GM12865 (cell line): ENCODE measurements around the gene SLC25A27.

Source experiments
- DNase-seq: peaks from one replicate; pipeline ENCODE4 v3.0.0; 2010; ENCODE audit warnings: low read depth
- H3K4me3 ChIP-seq: 2 replicates; pipeline ENCODE4 v1.5.1; 2011; ENCODE audit warnings: mild to moderate bottlenecking, low read depth, low read length, control low read depth
- CTCF ChIP-seq: IDR thresholded peaks from 2 replicates; pipeline ENCODE4 v1.5.1; 2011; ENCODE audit warnings: low read length, control low read depth, low read depth, inconsistent platforms; ENCODE audit not compliant: insufficient read depth; ENCODE audit errors: missing control alignments

Gene SLC25A27

GRCh38 chr6:46688117-46688965 lies 35.6 kb downstream of the SLC25A27 start:
- TF ChIP-seq CTCF, result no peak
- no peak for DNase-seq
- H3K4me3 ChIP-seq, result no peak overlapping the region

- TF ChIP-seq CTCF, result no peak
- no peak for DNase-seq
- no peak overlapping the region for H3K4me3 ChIP-seq
These were observed 36.2 kb downstream of the SLC25A27 start for GRCh38 chr6:46688966-46689335.

GRCh38 chr6:46689657-46690056 lies 36.9 kb downstream of the SLC25A27 start:
- no peak overlapping the region for H3K4me3 ChIP-seq
- DNase-seq, result no peak
- no peak for TF ChIP-seq CTCF

- H3K4me3 ChIP-seq, result no peak overlapping the region
- no peak for DNase-seq
- no peak for TF ChIP-seq CTCF
These were observed 37.5 kb downstream of the SLC25A27 start for GRCh38 chr6:46690141-46690755.

- TF ChIP-seq CTCF, result no peak
- no peak for DNase-seq
- no peak overlapping the region for H3K4me3 ChIP-seq
These were observed 38.2 kb downstream of the SLC25A27 start for GRCh38 chr6:46690911-46691451.

GRCh38 chr6:46699970-46700369 lies 47.2 kb downstream of the SLC25A27 start:
- H3K4me3 ChIP-seq, result no peak overlapping the region
- no peak for DNase-seq
- no peak for TF ChIP-seq CTCF
